Stimulated activated CD4-positive, alpha-beta T cell treated with anti-CD3 and anti-CD28 coated beads, Interleukin-15, amount 100 ng/mL, for 24 hours (primary cell): ENCODE measurements around the gene GADD45GIP1.
"Not testable (repeated sequence)": the region's sequence is repeated elsewhere in the genome, so short reads cannot be mapped to it uniquely, and the experiment has no call there.

Experiments used
- DNase-seq: peaks from one replicate; pipeline ENCODE4 v3.0.0-alpha.2; 2020

The GADD45GIP1 gene

GRCh38 chr19:12955575-12955974, 1.4 kb downstream of the GADD45GIP1 start:
- DNase-seq: not testable (repeated sequence)

GRCh38 chr19:12954612-12954962, 2.4 kb downstream of the GADD45GIP1 start:
- no peak for DNase-seq

GRCh38 chr19:12953799-12954611, 3.0 kb downstream of the GADD45GIP1 start:
- no peak for DNase-seq

GRCh38 chr19:12953138-12953798, 3.8 kb downstream of the GADD45GIP1 start:
- DNase-seq: no peak

- DNase-seq: no peak
Measured at GRCh38 chr19:12952488-12953137, 4.4 kb downstream of the GADD45GIP1 start.

- not testable (repeated sequence) for DNase-seq
Measured at GRCh38 chr19:12952050-12952449, 5.0 kb downstream of the GADD45GIP1 start.

GRCh38 chr19:12949363-12950283, 7.4 kb downstream of the GADD45GIP1 start:
- no peak for DNase-seq

GRCh38 chr19:12948612-12949362, 8.2 kb downstream of the GADD45GIP1 start:
- DNase-seq: no peak

- DNase-seq: no peak
Measured at GRCh38 chr19:12947702-12948611, 9.1 kb downstream of the GADD45GIP1 start.

GRCh38 chr19:12946731-12947496, 10.1 kb downstream of the GADD45GIP1 start:
- no peak for DNase-seq

- DNase-seq: peak; percentile 71
Measured at GRCh38 chr19:12946092-12946721, 10.8 kb downstream of the GADD45GIP1 start.

- DNase-seq: peak; percentile 99
Measured at GRCh38 chr19:12945479-12946091, 11.4 kb downstream of the GADD45GIP1 start, which contains the start of gene RAD23A. Gene RAD23A, plus strand, starts transcription at chr19:12945862. Its CDS starts 87 bp downstream, at chr19:12945949.

GRCh38 chr19:12944104-12944674, 12.8 kb downstream of the GADD45GIP1 start:
- no peak for DNase-seq

GRCh38 chr19:12943437-12944044, 13.5 kb downstream of the GADD45GIP1 start:
- DNase-seq: no peak

- no peak for DNase-seq
Measured at GRCh38 chr19:12940897-12941296, 16.1 kb downstream of the GADD45GIP1 start.

- no peak for DNase-seq
Measured at GRCh38 chr19:12939975-12940423, 17.0 kb downstream of the GADD45GIP1 start.

- DNase-seq: peak; percentile 58
Measured at GRCh38 chr19:12938779-12939601, 18.0 kb downstream of the GADD45GIP1 start.
